ENCODE results near the gene PWP1. TPM values are rescaled to one million over a fixed set of nuclear protein-coding genes. Genes with fewer than 3 reads are reported as not detected.

The PWP1 gene
- total and polyA plus RNA-seq, 2 experiments from 2014 or later, result 110 to 211 TPM

DNA sequence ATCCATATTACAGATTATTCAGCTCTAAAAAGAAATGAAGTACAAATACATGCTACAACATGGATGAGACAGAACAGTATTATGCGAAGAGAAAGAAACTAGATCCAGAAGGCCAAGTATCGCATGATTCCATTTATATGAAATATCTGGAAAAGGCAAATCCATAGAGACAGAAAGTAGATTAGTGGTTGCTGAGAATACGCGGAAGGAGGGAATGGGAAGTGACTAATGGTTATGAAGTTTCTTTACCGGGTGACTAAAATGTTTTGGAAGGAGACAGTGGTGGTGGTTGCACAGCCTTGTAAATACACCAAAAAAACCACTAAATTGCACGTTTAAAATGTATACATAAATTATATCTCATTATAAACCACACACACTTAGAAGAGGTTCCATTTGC, 62.9 kb downstream of the PWP1 start (continued):
- no peak for TF ChIP-seq ZNF462 (CRISPR knock-in tag; IDR thresholded peaks at IDR 0.05)
- TF ChIP-seq EZH2phosphoT487 (IDR thresholded peaks at IDR 0.05; ENCODE audit: unreplicated experiment), result no peak
- no peak for TF ChIP-seq CREB1 (CRISPR knock-in tag; IDR thresholded peaks at IDR 0.05; ENCODE audit: low read depth)
- TF ChIP-seq REST (IDR thresholded peaks at IDR 0.05; ENCODE audit: unreplicated experiment), result no peak
- TF ChIP-seq ETS1 (IDR thresholded peaks at IDR 0.05), result no peak

Data from GM23338 (cell line).